NCI-H524 (cell line): Measurements from ENCODE around the gene TLR1.
"Not testable (repeated sequence)": the region's sequence is repeated elsewhere in the genome, so short reads cannot be mapped to it uniquely, and the experiment has no call there.

Experiments used
- DNase-seq, 2 experiments: peaks; one replicate each; lab custom pipeline; 2025; lab: John Stamatoyannopoulos, UW

The TLR1 gene

GRCh38 chr4:38804654-38805295 lies at the start of gene TLR1:
Gene TLR1, minus strand, starts transcription at chr4:38804791. Its CDS starts 5,960 bp downstream, at chr4:38798831.
- DNase-seq: peak in 1 of 2 experiments; percentile 9

- no peak for DNase-seq
These were observed 41.4 kb upstream of the TLR1 start for GRCh38 chr4:38846015-38846414.

GRCh38 chr4:38842994-38843393 lies 38.4 kb upstream of the TLR1 start:
- no peak for DNase-seq

GRCh38 chr4:38837849-38838248 lies 33.3 kb upstream of the TLR1 start:
- no peak for DNase-seq

- no peak for DNase-seq
These were observed 32.7 kb upstream of the TLR1 start for GRCh38 chr4:38837334-38837733.

GRCh38 chr4:38834570-38834969 lies 30.0 kb upstream of the TLR1 start:
- no peak for DNase-seq

- DNase-seq: no peak
These were observed 28.3 kb upstream of the TLR1 start for GRCh38 chr4:38832624-38833528.

- no peak for DNase-seq
These were observed 27.6 kb upstream of the TLR1 start for GRCh38 chr4:38832206-38832605.

GRCh38 chr4:38831653-38832052 lies 27.1 kb upstream of the TLR1 start:
- DNase-seq: no peak

- DNase-seq: no peak
These were observed 24.6 kb upstream of the TLR1 start for GRCh38 chr4:38829237-38829636.

GRCh38 chr4:38823766-38824165 lies 19.2 kb upstream of the TLR1 start:
- no peak for DNase-seq

GRCh38 chr4:38822748-38823303 lies 18.2 kb upstream of the TLR1 start:
- DNase-seq: no peak

GRCh38 chr4:38821739-38822138 lies 17.1 kb upstream of the TLR1 start:
- DNase-seq: no peak

GRCh38 chr4:38820329-38821061 lies 15.9 kb upstream of the TLR1 start:
- DNase-seq: no peak

GRCh38 chr4:38819569-38819968 lies 15.0 kb upstream of the TLR1 start:
- DNase-seq: no peak

- no peak for DNase-seq
These were observed 13.9 kb upstream of the TLR1 start for GRCh38 chr4:38818441-38818976.

- no peak for DNase-seq
These were observed 11.5 kb upstream of the TLR1 start for GRCh38 chr4:38815885-38816782.

GRCh38 chr4:38814386-38814785 lies 9.8 kb upstream of the TLR1 start:
- no peak for DNase-seq

- DNase-seq: no peak
These were observed 6.7 kb upstream of the TLR1 start for GRCh38 chr4:38811297-38811696.

- DNase-seq: not testable (repeated sequence)
These were observed 2.9 kb upstream of the TLR1 start for GRCh38 chr4:38807462-38807861.

GRCh38 chr4:38806251-38806650 lies 1.7 kb upstream of the TLR1 start:
- DNase-seq: not testable (repeated sequence)
